T-helper 2 cell treated with Interferon-gamma antibody and Interleukin-4, amounts not matched to agents 100 ng/mL and 5 ng/mL, for 36 hours (primary cell): ENCODE data around the gene ADAD2. TPM values are rescaled to one million over a fixed set of nuclear protein-coding genes. Genes with fewer than 3 reads are reported as not detected.

Source experiments
- intact Hi-C: fragments of 100-400 bp; cut with micrococcal nuclease; formaldehyde crosslinking; loops from one replicate; pipeline ENCODE4 v1.15.1; 2023
- total RNA-seq: library from RNA; stranded (reverse); gene quantifications from 2 replicates; pipeline ENCODE4 v1.2.3, GENCODE V29; 2022

The ADAD2 gene
- not detected in 2 replicates for total RNA-seq

DNA sequence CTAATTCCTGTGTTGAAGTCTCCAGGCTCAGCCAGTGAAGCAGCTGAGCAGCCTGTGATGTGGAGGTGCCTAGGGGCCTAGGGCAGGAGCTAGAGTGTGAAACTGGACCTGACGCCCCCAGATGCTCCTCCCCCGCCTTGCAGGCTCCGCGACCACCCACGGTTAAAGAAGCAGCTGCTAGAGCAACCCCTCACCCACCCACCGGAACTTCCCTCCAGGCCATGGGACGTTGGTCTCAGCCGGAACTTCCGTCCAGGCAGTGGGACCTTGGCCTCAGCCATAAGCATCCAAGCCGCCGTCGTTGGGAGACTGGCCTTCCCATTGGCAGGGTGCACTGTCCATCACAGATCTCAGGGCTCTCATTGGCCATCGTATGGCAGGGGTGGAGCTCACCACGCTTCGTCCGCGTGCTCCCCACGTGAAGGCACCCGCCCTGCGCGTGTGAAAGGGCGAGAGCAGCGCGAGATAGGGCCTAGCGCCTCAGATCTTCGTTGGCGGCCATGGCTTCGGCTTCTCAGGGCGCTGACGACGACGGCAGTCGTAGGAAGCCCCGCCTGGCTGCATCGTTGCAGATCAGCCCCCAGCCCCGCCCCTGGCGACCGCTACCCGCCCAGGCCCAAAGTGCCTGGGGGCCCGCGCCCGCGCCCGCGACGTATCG is at the start of gene ADAD2:
ADAD2 (plus strand) TSS at position 427 of the 658 bp plus-strand sequence; CDS start at position 501, 74 bp downstream.
- intact Hi-C loops = no loop called here

DNA sequence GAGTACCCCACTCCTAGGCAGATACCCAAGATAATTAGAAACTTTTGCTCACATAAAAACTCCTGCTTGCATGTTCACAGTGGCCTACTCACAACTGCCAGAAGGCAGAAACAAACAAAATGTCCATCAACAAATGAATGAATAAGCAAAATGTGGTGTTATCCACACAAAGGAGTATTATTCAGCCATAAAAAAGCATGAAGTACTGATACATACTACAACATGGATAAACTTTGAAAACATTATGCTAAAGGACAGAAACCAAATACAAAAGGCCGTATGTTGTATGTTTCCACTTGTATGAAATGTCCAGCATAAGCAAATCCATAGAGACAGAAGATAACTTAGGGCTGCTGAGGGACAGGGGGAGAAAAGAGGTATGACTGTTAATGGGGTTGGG is 47.9 kb upstream of the ADAD2 start:
- intact Hi-C loops = no loop called here

DNA sequence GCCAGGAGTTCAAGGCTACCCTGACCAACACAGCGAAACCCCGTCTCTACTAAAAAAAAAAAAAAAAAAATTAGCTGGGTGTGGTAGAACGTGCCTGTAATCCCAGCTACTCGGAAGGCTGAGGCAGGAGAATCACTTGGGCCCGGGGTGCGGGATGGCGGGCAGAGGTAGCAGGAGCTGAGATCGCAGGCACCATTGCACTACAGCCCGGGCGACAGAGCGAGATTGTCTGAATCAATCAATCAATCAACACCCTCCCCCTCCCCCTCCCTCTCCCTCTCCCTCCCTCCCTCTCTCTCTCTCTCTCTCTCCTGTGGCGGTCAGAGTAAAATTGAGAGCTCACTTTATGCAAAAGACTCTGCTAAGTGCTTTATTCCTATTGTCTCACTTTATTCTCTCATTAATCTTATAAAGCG is 47.2 kb upstream of the ADAD2 start:
- intact Hi-C loops = loop anchor here (2.0 kb wide), 1 partner anchor 55 kb away; no protein-coding TSS in a partner anchor

DNA sequence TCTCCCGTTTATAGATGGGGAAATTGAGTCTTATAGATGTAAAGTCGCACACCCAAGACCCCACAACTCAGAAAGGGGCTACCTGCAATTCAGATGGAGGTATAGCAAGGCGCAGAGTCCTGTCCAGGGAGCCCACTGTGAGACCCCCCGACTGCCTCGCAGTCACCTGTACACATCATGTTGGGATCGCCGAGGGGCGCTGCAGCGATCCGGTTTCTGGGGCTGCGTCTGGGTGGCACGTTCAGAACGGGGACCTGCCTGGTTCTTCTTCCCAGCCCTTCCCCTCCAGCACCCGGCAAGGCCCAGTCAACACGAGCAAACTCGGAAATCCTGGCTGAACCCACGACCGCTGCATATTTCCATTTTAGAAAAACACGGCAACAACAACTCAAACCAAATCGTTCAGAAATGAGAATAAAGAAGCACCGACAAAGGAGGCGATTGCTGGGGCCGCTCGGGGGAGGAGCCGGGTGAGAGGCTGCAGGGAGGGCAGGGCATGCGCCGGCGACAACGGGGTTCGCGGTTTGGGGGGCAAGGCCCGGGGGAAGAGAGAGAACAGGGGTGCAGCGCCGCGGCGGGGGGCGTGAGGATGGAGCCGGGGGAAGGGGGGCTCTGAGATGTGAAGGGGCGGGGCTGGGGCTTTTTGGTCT is 46.6 kb upstream of the ADAD2 start:
- intact Hi-C loops = loop anchor here (2.0 kb wide), 1 partner anchor 56 kb away; no protein-coding TSS in a partner anchor

DNA sequence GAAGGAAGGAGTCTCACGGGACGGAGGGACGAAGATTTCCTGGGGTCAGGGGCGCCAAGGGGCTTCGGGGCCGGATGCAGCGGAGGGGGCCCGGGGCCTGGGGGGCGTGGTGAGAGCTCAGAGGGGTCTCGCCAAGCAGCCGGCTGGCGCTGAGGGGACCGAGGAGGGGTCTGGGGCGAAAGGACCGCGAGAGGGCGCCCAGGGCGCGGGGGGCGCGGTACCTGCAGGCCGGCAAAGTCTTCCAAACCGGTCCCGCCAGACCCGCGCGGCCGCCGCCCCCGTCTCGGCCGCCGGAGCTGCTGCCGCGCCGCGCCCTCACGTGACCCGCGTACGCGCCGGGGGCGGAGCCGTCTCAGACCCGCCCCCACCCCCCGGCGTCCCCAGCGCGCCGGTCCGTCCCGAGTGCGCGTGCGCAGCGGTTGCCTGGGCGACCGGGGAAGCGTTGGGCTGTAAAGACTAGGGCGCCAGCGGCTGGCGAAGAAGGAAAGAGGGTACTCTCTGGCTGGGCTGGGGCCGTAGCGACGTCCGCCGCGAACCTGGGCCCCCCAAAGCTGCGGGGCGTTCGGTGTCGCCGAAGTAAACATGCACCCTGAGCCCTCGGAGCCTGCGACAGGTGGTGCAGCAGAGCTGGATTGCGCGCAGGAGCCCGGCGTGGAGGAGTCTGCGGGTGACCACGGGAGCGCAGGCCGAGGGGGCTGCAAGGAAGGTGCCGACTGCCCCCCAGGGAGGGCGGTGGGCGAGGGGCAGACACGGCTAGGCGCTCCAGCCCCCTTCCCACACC is 45.9 kb upstream of the ADAD2 start, which contains the start of the genes DNAAF1 and HSDL1:
DNAAF1 (plus strand) TSS at position 450 of the 781 bp plus-strand sequence; CDS start at position 583, 133 bp downstream.
HSDL1 (minus strand) TSS at position 319 of the 781 bp plus-strand sequence. CDS start 13,856 bp downstream, outside the sequence.
- intact Hi-C loops = loop anchor here (1.0 to 2.0 kb wide), 4 partner anchors 29 to 61 kb away; partner anchors contain the start of genes MBTPS1 and TAF1C

DNA sequence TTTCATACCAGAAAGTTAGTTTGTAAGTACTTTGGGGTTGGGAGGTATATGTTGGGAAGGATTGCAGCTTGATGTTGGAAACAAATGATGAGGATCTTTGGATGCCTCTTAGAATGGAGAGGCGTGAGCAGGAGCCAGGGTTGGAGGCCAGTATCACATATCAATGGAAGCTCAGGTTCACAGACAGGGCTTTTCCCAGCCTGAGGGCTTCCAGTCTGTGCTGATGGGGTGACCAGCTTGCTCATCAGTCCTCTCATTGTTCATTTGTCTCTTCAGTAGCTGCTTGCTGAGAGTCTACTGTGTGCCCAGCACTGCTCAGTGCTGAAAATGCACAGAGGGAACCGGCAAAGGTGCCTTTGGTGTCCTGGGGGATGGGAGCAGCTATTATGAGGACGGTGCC is 40.0 kb upstream of the ADAD2 start:
- intact Hi-C loops = no loop called here

DNA sequence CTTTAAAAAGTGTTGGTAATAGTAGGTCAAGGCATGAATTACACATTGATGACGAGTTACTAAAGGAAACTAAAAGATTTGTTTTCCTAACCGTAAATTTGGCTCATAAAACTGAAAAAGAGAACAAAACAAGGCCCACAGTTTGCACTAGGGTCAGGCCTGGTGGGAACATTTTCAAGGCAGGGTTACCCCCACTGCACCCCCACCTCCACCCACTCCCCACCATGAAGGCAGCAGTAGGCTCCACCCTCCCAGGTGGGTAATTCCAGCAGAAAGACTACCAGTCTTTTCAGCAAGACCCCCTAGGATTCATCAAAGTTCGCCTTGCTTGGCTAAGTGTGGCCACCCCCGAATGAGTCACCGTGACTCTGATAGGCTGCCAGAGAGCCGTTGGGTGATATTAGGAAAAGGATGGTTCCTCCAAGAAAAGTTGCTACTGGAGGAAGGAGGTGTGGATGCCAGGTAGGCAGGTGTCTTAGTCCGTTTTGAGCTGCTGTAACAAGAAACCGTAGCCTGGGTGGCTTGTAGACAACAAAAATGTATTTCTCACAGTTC is 37.2 kb upstream of the ADAD2 start:
- intact Hi-C loops = no loop called here

DNA sequence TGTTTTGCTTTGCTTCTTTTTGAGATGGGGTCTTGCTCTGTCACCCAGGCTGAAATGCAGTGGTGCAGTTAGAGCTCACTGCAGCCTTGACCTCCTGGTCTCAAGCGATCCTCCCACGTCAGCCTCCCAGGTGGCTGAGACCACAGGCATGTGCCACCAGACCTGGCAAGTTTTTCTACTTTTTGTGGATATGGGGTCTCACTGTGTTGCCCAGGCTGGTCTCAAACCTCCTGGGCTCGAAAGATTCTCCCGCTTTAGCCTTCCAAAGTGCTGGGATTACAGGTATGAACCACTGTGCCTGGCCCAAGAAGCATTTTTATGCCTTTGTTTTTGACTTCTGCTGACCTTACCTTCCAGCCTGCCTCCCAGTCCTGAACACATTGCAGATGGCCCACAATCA is 35.7 kb upstream of the ADAD2 start:
- intact Hi-C loops = no loop called here

DNA sequence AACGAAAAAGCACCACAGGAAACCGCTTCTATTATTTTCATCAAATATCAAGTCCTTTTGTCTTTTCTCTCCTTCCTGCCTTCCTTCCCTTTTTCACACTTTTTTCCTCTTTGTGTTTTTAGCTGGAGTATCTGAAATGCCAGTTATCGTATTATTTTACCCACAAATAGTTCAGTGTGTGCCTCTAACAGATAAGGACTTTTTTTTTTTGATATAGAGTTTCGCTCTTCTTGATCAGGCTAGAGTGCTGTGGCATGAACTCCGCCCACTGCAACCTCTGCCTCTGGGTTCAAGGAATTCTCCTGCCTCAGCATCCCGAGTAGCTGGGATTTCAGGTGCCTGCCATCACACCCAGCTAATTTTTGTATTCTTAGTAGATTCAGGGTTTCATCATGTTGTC is 35.2 kb upstream of the ADAD2 start:
- intact Hi-C loops = no loop called here

DNA sequence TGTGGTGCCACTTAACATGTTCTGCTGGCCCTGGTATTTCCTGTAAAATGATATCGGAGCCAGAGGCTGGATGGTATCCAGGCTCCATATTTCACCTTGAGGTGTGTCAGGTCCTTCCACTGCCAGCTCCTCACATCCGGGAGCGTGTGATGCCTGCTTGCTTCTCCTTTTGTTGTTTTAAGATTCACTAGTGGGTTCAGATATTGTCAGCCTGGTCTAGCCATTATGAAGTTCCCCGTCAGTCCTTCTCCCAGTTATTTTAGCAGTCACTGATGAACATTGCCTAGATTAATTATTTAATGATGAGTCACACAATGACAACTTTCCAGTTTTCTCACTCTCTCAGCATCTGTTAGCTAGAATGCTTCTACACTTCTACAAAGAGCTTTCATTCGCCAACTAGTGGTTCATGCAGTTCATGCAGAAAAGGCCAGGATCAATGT is 34.6 kb upstream of the ADAD2 start:
- intact Hi-C loops = no loop called here

DNA sequence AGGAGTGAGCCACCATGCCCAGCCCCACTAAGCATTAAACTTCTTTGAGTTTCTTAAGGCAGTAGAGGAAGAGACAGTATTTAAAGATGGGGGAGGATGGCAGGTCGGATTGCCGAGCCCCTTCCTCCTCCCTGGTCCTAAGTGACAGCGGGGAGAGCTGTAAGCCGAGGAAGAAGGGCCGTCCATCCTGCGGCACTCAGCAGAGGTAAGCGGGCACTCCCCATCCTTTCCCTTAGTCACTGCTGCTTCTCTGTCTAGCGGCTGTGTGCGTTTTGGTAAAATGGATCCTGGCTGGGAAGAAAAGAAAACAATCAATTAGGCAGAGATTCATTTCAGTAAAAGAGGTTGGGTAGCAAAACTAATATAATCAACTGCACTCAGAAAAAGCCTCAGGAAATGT is 31.9 kb upstream of the ADAD2 start:
- intact Hi-C loops = no loop called here

DNA sequence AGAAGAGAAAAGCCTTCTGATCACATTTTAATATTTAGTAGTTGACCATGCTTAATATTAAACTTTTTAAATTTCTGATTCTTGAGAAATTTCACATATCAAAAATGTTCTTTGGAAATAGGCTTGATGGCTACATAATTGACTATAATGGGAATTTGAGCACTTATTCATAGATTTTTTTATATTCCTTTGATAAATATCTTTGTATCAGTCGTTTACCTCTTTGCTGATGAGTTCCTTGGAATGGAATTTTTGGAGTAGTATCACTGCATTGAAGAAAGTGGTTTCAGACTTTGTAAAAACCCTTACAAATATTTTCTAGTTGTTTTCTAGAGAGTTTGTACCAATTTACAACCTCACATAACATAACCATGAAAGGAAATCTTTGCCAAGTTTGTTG is 31.2 kb upstream of the ADAD2 start:
- intact Hi-C loops = no loop called here

DNA sequence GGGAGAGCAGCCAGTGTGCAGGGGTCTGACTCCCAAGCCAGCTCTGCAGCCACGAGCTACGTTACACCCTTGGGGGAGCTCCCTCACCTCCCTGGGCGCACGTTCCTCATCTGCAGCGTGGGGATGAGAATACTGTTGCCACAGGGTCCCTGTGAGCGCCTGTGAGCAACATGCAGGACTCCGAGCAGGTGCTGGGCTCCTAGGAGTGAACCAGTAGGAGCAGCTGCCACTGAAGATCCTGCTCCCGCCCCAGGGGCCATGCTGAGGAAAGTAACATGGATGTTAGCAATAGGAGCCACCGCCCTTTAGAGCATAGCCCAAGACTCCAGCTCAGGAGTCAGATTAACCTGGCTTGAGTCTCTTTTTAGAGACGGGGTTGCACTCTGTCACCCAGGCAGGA is 29.9 kb upstream of the ADAD2 start:
- intact Hi-C loops = no loop called here

DNA sequence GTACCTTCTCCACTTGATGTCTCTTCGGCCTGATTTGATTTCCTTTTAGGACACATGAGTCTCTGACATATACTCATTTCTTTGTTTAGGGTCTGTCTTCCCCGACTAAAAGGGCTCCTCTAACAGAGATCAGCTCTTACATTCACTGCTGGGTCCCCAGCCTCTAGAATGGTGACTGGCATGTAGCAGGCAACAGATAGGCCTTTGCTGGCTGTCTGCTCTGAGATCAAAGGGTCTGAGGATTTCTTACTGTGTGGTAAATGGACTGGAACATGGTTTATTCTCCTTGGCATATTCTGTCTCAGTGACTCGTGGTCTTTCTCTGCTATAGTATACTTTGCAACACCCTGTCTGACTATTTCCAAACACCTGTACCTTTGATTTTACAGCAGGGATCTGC is 29.2 kb upstream of the ADAD2 start:
- intact Hi-C loops = no loop called here

DNA sequence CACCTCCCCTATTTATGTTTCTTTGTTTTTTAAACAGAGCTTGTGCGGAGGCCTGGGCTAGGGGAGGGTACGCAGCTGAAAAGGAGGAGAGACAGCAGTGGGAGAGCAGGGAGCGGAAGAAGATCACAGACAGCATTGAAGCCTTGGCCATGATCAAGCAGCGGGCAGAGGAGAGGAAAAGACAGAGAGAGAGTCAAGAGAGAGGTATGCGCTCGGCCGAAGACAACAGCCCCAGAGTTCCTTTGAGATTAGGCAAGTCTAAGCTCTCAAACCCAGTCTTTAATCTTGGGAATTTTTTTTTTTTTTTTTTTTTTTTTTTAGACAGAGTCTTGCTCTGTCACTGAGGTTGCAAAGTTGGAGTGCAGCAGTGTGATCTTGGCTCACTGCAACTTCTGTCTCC is 25.2 kb upstream of the ADAD2 start:
- intact Hi-C loops = no loop called here

DNA sequence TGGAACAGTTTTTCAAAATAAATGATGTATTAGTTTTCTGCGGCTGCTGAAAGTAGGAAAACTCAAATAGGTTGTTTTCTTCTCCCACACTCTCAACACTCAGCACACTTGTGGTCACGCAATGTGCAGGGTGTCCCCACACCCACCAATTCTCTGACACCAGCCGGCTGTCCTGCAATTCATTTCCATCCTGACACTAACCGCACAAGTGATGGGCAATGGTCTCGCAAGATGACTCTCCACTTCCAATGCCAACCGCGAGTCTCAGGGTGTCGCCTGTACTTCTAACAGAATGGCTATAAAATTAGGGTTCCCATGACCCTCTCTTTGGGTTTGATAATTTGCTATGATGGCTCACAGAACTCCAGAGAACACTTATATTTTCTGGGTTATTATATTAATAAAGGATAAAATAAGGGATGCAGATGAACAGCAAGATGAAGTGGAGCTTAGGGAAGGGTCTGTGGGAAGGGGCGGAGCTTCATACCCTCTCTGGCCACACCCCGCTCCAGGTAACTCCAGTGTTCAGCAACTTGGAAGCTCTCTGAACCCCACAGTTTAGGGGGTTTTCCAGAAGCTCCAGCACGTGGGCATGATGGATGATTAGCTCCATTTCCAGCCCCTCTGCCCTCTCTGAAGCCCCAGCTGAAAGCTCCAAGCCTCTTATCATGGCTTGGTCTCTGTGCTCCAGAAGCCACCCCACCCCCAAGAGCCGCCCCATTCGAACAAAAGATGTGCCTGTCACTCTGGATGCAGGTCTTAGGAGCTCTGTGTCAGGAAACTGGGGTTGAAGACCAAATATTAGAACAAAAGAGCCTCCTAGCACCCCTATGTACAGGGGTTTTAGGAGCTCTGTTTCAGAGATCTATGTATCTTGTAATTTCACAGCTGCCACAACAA is 23.9 kb upstream of the ADAD2 start:
- intact Hi-C loops = no loop called here

DNA sequence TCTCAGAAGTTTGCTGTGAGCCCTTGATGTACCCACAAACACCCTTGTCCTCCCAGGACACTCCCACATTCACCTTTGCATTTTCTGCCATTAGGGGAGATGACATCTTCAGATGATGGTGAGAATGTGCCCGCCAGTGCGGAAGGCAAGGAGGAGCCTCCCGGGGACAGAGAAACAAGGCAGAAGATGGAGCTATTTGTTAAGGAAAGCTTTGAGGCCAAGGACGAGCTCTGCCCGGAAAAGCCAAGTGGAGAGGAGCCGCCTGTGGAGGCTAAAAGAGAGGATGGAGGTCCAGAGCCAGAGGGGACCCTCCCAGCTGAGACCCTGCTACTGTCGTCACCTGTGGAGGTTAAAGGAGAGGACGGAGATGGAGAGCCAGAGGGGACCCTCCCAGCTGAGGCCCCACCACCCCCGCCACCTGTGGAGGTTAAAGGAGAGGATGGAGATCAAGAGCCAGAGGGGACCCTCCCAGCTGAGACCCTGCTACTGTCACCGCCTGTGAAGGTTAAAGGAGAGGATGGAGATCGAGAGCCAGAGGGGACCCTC is 21.1 kb upstream of the ADAD2 start:
- intact Hi-C loops = no loop called here

DNA sequence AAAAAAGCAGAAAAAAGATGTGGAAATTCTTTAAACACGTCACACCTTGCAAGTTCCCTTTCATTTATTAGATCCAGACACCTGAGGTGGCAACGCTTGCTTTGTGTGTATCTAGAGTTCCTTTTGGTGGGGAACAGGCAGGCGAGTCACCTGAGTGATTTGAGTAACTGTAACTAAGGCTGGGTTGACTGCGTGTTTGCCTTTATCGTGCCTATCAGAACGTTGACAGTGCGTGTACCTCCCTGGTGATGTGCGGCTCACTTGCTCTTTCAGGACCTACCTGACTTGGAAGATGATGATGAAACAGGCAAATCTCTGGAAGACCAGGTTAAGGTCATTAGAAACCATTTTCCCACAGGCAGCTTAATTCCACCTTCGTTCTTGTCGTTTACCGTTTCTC is 16.6 kb upstream of the ADAD2 start:
- intact Hi-C loops = no loop called here

DNA sequence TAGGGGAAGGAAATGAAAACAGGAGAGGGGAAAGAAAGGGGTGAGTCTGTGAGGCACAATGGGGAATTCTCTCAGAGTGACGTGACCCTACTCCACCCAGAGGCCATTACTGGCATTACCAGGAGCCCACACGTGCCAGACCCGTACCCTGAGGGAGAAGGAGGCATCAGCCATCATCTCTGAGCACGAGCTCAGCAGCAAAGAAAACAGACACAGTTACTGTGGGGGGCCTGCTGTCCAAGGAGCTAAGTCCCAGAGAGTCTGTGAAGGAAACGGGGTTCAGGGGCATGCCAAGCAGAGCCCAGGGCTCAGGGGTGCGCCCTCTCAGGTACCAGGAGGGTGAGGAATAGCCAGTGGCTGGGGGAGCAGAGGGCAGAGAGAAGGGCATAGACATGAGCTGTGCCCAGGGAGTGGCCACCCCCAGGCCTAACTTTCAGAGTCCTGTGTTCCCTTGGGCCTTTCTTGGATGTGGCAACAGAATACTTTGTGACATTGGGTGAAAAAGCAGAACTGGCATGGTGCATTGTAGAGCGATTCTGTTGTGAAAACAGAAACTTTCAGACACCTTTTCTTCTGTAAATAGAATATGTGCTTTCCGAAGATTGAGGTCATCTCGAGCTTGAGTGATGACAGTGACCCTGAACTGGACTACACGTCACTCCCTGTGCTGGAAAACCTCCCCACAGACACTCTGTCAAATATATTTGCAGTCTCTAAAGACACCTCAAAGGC is 15.4 kb upstream of the ADAD2 start:
- intact Hi-C loops = loop anchor here (1.0 kb wide), 1 partner anchor 87 kb away; no protein-coding TSS in a partner anchor
